SK-N-MC (cell line): Measurements from ENCODE around the gene WBP4.
"Not testable (repeated sequence)": the region's sequence is repeated elsewhere in the genome, so short reads cannot be mapped to it uniquely, and the experiment has no call there.

ENCODE experiments used
- DNase-seq: peaks from one replicate; pipeline ENCODE4 v3.0.0-alpha.2; 2011; ENCODE audit warnings: low read depth, low spot score
- H3K27ac ChIP-seq: fragments of 200-600 bp; sonication (generic); 2 replicates; pipeline ENCODE4 v1.5.1; 2016; ENCODE audit warnings: mixed run types
- H3K36me3 ChIP-seq: fragments of 200-600 bp; sonication (generic); 2 replicates; pipeline ENCODE4 v1.6.1; 2017; ENCODE audit warnings: antibody characterized with exemption, low read length, mixed read lengths; ENCODE audit not compliant: insufficient read depth
- H3K4me3 ChIP-seq: fragments of 200-600 bp; sonication (generic); 2 replicates; pipeline ENCODE4 v1.5.1; 2016
- H3K9ac ChIP-seq: fragments of 200-600 bp; sonication (generic); 2 replicates; pipeline ENCODE4 v1.8.0; 2017; ENCODE audit warnings: mixed run types, mixed read lengths; ENCODE audit not compliant: insufficient read length
- H3K9me3 ChIP-seq: fragments of 200-600 bp; sonication (generic); 2 replicates; pipeline ENCODE4 v1.6.1; 2017; ENCODE audit warnings: low read depth, mild to moderate bottlenecking, antibody characterized with exemption, low read length, moderate library complexity, mixed read lengths
- EZH2 ChIP-seq: fragments of 200-600 bp; sonication (generic); IDR thresholded peaks from one replicate; pipeline ENCODE4 v1.6.1; 2017; ENCODE audit warnings: antibody characterized with exemption
- FOXP2 ChIP-seq: optimal IDR thresholded peaks from 2 replicates; pipeline ENCODE3; 2011; ENCODE audit warnings: mild to moderate bottlenecking, moderate library complexity; ENCODE audit not compliant: insufficient read depth; ENCODE audit errors: extremely low read length, control extremely low read depth
- POLR2AphosphoS5 ChIP-seq: IDR thresholded peaks from 2 replicates; pipeline ENCODE4 v1.6.1; 2012; ENCODE audit warnings: mild to moderate bottlenecking, low read depth, low read length, borderline replicate concordance

WBP4 gene

GRCh38 chr13:41019578-41020347 is 41.5 kb upstream of the WBP4 start:
- no peak overlapping the region for H3K4me3 ChIP-seq

GRCh38 chr13:41025518-41025917 is 35.8 kb upstream of the WBP4 start:
- H3K27ac ChIP-seq: no peak overlapping the region
- H3K4me3 ChIP-seq: no peak overlapping the region
- no peak for TF ChIP-seq FOXP2
- no peak for DNase-seq
- H3K36me3 ChIP-seq: no peaks in the 10 kb centered on the region
- no peaks in the 10 kb centered on the region for H3K9me3 ChIP-seq
- no peak overlapping the region for H3K9ac ChIP-seq

More at GRCh38 chr13:41019578-41020347, 41.5 kb upstream of the WBP4 start:
- TF ChIP-seq EZH2 (no peak), POLR2AphosphoS5 (no peak), FOXP2 (no peak)
- no peaks in the 10 kb centered on the region for H3K9me3 ChIP-seq
- DNase-seq: no peak
- H3K36me3 ChIP-seq: no peaks in the 10 kb centered on the region
- no peak overlapping the region for H3K27ac ChIP-seq
- no peak overlapping the region for H3K9ac ChIP-seq

GRCh38 chr13:41026788-41027187 is 34.5 kb upstream of the WBP4 start:
- no peak for DNase-seq
- Histone ChIP-seq H3K27ac (no peak overlapping the region), H3K9me3 (no peaks in the 10 kb centered on the region), H3K36me3 (no peaks in the 10 kb centered on the region), H3K4me3 (no peak overlapping the region), H3K9ac (no peak overlapping the region)
- TF ChIP-seq POLR2AphosphoS5 (no peak), EZH2 (no peak), FOXP2 (no peak)

- H3K27ac ChIP-seq: no peak overlapping the region
- H3K36me3 ChIP-seq: no peaks in the 10 kb centered on the region
- TF ChIP-seq POLR2AphosphoS5: no peak
- TF ChIP-seq EZH2: no peak
- H3K9me3 ChIP-seq: no peaks in the 10 kb centered on the region
- H3K9ac ChIP-seq: no peak overlapping the region
- H3K4me3 ChIP-seq: no peak overlapping the region
- DNase-seq: no peak
Measured at GRCh38 chr13:41028051-41028450, 33.3 kb upstream of the WBP4 start.

GRCh38 chr13:41029629-41030028 is 31.7 kb upstream of the WBP4 start:
- no peak overlapping the region for H3K4me3 ChIP-seq
- H3K36me3 ChIP-seq: no peaks in the 10 kb centered on the region
- TF ChIP-seq POLR2AphosphoS5 (no peak), FOXP2 (no peak), EZH2 (no peak)
- no peak overlapping the region for H3K27ac ChIP-seq
- no peaks in the 10 kb centered on the region for H3K9me3 ChIP-seq
- no peak for DNase-seq
- H3K9ac ChIP-seq: no peak overlapping the region

GRCh38 chr13:41032691-41033376 is 28.5 kb upstream of the WBP4 start:
- TF ChIP-seq EZH2 (no peak), POLR2AphosphoS5 (no peak), FOXP2 (no peak)
- DNase-seq: no peak
- H3K9me3 ChIP-seq: no peaks in the 10 kb centered on the region
- H3K36me3 ChIP-seq: no peaks in the 10 kb centered on the region
- no peak overlapping the region for H3K4me3 ChIP-seq
- no peak overlapping the region for H3K9ac ChIP-seq
- no peak overlapping the region for H3K27ac ChIP-seq

- H3K9me3 ChIP-seq: no peaks in the 10 kb centered on the region
- TF ChIP-seq POLR2AphosphoS5 (no peak), EZH2 (no peak)
Measured at GRCh38 chr13:41034382-41034781, 26.9 kb upstream of the WBP4 start.

GRCh38 chr13:41034881-41035280 is 26.4 kb upstream of the WBP4 start:
- Histone ChIP-seq H3K9me3 (no peaks in the 10 kb centered on the region), H3K36me3 (no peaks in the 10 kb centered on the region), H3K4me3 (no peak overlapping the region), H3K27ac (no peak overlapping the region), H3K9ac (no peak overlapping the region)
- no peak for TF ChIP-seq POLR2AphosphoS5
- TF ChIP-seq FOXP2: no peak
- no peak for DNase-seq

More at GRCh38 chr13:41034382-41034781, 26.9 kb upstream of the WBP4 start:
- no peak overlapping the region for H3K9ac ChIP-seq
- H3K27ac ChIP-seq: no peak overlapping the region
- no peak overlapping the region for H3K4me3 ChIP-seq
- H3K36me3 ChIP-seq: no peaks in the 10 kb centered on the region
- no peak for DNase-seq

- H3K4me3 ChIP-seq, H3K9me3 ChIP-seq, DNase-seq, H3K27ac ChIP-seq, H3K9ac ChIP-seq, H3K36me3 ChIP-seq: not testable (repeated sequence)
Measured at GRCh38 chr13:41036557-41036956, 24.8 kb upstream of the WBP4 start.
